GM12873 (cell line): ENCODE results near the gene PACRG.

Source experiments
- TF ChIP-seq, protein P1 (sequence below): IDR thresholded peaks from 2 replicates; pipeline ENCODE4 v1.5.1; 2012; ENCODE audit warnings: low read depth, mild to moderate bottlenecking, moderate library complexity, low read length, control low read depth; ENCODE audit not compliant: insufficient read depth; ENCODE audit errors: missing control alignments

The PACRG gene

DNA sequence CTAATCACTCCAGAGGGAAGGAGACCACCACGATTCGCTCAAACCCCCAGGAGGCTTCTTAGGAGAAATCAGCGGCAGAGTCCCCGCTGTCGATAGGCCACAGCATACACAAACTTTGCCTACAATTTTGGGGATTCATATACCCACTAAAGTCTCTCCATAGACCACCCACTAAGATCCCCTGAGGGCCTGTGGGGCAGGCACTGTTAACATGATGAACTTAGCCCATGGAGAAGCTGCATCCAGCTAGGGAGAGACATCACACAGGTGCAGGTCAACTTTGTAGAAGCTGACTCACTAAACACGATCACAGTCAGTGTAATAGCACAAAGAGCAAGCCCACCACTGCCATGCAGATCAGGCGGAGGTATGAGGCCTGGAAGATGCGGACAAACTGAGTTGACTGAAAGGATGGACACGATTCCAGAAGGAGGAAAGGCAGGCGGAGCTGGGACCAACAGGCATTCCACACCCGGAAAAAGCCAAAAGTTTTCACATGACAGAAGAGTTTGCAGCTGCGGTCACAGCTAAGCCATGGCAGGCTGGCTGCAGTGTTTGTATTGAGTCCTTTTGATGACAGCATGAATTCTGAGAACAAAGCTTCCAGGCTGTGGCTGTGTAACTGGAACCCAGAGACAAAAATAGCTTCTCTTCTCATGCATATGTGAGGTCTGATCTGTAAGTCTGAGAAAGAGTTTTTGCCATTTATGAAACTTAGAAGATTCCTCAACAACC is 611.1 kb downstream of the PACRG start:
- TF ChIP-seq, protein P1, sequence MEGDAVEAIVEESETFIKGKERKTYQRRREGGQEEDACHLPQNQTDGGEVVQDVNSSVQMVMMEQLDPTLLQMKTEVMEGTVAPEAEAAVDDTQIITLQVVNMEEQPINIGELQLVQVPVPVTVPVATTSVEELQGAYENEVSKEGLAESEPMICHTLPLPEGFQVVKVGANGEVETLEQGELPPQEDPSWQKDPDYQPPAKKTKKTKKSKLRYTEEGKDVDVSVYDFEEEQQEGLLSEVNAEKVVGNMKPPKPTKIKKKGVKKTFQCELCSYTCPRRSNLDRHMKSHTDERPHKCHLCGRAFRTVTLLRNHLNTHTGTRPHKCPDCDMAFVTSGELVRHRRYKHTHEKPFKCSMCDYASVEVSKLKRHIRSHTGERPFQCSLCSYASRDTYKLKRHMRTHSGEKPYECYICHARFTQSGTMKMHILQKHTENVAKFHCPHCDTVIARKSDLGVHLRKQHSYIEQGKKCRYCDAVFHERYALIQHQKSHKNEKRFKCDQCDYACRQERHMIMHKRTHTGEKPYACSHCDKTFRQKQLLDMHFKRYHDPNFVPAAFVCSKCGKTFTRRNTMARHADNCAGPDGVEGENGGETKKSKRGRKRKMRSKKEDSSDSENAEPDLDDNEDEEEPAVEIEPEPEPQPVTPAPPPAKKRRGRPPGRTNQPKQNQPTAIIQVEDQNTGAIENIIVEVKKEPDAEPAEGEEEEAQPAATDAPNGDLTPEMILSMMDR, result no peak

DNA sequence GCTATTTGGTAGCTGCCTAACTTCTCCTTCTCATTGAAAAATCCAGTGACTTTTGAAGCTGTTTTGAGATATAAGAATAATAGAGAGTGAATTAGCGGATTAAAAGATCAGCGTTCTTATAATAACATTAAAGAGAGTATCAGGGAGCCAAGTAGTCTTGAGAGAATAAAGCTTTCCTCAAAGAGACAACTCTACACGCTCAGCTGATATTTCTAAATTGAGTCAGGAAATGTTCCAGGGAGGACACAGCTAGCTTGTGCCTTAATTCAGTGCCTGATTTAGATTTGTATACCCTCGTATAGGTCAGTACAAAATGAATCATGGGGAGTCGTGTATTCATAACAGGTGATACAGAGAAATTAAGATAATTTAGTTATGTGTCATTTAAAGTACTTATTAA is 611.7 kb downstream of the PACRG start:
- TF ChIP-seq, protein P1, result no peak

DNA sequence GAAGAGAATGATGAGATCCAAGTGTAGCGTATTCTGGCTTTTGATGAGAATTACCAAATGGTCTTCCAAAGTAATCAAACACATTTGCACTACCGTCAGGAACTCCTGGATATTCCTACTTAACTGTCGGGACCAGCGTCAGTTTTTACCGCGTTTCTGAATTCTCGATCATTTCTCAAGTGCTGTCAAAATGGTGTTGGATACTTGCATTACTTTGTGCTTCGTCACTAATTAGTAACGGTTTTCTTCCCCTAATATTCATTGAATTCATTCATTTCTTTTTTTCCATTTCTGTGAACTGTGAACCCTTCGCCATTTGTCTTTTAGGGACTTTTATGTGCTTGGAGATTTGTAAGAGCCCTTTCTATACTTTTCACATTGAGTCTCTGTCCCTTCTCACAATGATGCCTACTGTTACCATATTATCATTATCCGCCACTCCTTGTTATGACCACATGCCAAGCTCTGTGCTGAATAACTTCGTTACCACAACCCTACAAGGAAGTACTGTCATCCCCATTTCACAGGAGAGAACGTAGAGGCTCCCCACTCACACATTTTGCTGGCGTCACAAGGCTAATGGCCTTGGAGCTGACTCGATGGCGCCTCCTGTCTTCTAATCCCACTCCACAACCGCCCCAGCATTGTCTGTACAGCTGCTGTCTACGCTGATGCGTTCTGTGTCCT is 612.6 kb downstream of the PACRG start:
- TF ChIP-seq, protein P1, result peak; percentile 19

DNA sequence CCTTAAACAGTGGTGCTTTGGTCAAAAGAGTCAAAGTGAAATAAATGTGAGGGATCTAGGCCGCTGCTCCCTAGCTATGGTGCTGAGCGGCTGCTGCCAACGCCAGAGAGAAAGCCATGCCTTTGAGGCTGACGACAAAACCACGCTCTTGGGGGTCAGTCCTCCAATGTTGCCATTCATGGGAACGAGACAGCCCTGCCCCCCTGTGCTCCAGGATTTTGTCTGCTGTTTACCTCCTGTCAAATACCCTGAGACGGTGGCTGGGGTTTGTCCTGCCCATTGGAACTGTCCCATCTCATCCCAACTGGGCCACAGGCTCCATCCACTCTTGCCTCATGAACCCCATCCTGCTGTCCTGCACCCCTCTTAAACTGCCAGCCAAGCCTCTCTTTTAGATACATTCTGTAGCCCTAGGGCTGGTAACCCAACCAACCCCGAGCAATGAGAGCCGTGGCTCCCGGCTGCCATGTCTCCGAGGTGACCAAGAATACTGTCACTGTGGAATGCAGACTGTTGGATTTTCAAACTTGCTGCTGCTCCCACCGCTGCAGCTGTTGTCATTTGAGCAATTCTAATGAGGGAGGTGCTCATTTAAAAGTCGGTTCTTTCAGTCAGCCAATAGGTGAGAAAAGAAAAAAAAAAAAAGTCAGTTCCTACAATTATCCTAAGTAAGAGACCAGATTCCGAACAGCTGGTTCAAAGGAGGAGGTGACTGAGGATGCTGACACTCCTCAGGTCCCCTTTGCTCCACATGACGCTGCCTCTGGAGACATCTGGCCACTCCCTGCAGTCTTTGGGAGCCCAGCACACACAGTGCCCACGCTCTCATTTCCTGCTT is 613.7 kb downstream of the PACRG start:
- TF ChIP-seq, protein P1, result no peak

DNA sequence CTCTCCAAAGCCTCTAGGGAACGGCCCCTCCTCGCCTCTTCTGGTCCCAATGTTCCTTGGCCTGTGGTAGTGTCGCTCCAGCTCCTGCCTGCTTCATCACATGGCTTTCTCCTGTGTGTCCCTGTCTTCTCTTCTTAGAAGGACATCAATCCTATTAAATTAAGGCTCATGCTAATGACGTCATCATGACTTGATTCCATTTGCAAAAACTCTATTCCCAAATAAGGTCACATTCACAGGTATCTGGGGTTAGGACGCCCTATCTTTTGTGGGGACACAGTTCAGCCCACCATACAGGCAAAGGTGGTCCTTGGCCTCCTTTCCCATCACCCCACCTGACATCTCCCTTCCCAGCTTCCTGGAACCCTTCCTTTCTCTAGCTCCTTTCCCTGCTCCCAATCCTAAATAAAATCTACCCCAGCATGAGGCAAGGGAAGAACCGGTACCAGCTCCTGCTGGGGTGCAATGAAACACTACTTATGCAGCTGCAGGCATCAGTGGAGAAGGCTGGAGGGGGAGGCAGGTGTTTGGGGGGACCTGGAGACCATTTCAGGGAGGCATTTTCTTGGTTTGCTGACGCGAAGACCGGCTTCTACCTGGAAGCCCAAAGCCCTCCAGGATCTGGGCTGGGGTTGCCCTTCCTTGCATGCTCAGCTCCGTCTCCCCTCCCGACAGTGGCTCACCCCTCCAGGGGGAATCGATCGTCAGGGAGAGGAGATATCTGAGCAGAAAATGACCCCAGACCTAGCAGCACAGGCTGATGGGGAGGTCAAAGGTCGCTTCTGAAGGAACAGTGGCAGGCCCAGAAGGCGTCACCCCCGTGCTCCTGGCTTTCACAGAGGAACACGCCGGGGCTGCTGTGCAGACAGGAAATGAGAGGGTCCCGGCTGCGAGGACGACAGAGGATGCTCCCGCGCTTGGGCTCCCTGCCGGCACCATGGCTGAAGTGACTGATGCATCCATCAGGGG is 615.1 kb downstream of the PACRG start:
- TF ChIP-seq, protein P1, result no peak

DNA sequence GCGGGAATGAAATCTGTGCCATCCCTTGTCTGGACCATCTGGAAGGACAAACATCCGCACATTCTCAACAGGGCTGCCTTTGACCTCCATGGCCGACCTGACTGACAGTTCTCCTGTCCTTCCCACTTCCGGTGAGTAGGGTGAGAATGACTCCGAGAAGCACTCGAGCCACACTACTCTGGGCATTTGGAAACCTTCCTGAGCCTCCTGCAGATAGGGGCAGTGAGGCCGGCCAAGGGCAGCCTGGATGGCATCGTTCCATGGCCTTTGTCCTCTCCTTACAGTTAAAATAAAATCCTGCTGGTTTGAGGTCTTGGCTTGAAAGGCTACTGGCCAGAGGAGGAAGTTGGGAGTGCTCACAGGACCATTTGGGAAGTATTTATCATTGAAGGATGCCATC is 615.8 kb downstream of the PACRG start:
- TF ChIP-seq, protein P1, result no peak
